T-helper 2 cell treated with Interferon-gamma antibody and Interleukin-4, amounts not matched to agents 100 ng/mL and 5 ng/mL, for 36 hours (primary cell): ENCODE measurements around the gene CR1. TPM values are rescaled to one million over a fixed set of nuclear protein-coding genes. Genes with fewer than 3 reads are reported as not detected.
"Not testable (repeated sequence)": the region's sequence is repeated elsewhere in the genome, so short reads cannot be mapped to it uniquely, and the experiment has no call there.

Experiments used
- intact Hi-C: fragments of 100-400 bp; cut with micrococcal nuclease; formaldehyde crosslinking; loops from one replicate; pipeline ENCODE4 v1.15.1; 2023
- total RNA-seq: library from RNA; stranded (reverse); gene quantifications from 2 replicates; pipeline ENCODE4 v1.2.3, GENCODE V29; 2022

The CR1 gene
- total RNA-seq, 1 donor from 2014 or later = 0.16 TPM

DNA sequence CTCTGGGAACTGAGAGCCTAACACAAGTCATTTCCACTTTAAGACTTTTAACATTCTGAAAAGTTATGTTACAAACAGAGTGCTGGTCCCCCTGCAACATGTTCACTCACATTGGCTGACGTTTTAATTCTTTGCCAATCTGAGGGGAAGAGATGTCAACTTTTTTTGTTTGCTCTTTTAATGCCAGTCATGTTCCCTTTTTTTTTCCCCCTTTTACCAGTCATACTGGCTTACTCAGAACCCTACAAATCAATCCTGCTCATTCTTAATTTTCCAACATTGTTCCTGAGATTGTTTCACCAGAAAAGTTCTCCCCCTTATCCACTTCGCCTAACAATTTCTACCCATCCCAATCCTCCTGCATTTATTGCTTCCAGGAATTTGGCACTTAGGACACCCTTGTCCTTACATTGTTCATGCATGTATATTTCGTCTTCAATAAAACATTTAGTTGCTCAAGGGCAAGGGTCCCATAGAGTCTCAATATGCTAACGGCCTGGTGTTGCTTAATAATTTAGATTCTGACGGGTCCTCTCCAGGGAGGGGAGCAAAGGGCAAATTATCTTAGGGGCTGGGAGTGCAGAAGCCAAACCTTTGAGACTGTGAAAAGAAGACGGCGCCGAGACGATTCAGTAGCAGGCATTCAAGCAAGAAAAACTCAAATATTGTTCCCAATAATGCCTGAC is 148.4 kb downstream of the CR1 start:
- intact Hi-C loops = no loop called here

DNA sequence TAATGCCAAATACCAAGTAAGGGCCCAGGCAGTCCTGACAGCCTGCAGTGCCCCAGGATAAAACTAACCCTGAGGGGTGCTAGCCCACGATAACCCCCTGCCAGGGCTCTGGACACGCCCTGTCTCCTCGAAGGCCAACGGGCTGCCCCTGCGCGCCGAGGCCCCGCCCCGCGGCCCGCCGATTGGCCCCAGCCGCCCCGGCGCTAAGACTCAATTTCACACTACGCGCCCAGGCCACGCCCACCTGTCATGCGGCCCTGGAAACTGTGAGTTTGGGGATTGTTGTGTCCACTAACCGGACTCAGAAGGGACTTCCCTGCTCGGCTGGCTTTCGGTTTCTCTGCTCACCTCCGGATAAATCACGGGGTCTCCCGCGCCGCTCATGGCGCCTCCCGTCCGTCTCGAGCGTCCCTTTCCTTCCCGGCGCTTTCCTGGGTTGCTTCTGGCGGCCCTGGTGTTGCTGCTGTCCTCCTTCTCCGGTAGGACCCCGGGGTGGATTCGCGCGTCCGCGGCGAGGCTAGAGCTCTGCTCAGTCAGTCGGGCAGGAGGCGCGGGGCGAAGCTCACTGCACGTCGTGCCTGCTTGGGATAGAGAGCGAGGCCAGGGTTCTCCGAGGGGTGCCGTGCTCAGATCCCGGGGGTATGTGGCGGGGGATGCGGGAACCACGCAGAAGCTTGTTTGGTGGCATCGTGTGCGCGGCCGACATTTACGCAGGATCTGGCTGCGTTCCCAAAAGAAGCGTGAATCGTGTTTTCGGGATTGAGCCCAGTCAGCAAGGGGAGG is 149.1 kb downstream of the CR1 start, which contains the start of gene CR1L:
TSS of gene CR1L (plus strand) at position 282 of the 783 bp plus-strand sequence. CDS start at position 383, 101 bp downstream.
- intact Hi-C loops = no loop called here

DNA sequence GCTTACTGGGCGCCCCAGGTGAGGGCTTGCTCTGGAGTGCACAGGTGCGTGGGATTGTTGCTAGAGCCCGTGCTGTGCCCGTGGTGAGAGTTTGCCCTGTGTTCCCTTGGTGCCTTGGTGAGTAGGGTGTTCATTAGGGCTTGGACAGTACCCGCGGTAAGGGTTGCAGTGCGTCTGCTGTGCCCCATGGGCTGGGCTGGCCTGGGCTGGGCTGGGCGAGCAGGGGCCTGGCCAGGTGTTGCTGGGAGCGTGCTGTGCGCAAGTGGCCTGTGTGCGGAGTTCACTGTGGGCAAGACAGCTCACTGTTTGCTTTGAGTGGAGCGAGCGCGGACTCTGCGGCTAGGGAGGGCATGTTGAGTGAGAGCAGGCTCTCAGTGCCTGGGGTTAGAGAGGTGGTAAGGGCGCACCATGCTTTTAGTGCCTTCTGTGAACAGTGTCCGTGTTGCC is 149.7 kb downstream of the CR1 start:
- intact Hi-C loops = no loop called here

DNA sequence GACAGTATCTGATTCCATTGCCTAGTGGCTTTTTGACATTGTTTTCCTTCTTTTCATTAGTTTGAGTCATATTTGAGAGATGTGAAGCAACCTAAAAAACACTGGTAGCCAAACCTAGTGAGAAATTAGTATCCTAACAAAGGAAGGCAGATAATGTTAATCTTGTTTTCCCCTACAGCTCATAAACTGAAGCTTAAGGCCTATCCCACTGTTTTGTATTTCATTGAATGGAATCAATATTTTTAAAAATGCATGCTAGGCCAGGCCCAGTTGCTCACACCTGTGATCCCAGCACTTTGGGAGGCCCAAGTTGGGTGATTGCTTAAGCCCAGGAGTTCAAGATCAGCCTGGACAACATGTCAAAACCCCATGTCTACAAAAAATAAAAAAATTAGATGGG is 150.2 kb downstream of the CR1 start:
- intact Hi-C loops = no loop called here

DNA sequence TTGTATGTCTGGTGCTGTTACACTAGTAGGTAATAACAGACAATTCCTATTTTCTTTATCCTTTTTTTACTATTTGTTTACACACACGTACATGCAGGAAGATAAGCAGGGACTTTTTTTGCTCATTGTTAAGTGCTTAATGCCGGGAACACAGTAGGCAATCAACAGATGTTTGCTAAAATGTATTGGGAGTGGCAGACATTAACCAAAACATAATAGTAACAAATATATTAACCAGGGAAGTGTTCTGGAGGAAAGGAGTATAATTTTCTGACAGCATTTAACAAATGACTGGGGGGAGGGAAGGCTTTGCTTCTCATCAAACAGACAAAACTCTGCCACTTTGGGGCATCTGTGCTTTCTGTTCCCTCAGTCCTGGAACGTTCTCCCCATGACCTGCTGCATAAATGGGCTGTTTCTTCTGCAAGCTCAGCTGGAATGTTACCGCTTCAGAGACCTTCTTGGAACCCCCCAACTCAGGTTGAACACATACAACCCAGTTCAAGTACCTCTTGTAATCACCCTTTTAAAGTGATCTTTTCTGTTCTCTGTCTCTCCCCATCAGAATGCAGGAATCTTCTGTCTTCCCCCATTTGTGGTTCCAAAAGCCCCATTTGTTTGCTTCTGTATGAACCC is 151.1 kb downstream of the CR1 start:
- intact Hi-C loops = no loop called here

DNA sequence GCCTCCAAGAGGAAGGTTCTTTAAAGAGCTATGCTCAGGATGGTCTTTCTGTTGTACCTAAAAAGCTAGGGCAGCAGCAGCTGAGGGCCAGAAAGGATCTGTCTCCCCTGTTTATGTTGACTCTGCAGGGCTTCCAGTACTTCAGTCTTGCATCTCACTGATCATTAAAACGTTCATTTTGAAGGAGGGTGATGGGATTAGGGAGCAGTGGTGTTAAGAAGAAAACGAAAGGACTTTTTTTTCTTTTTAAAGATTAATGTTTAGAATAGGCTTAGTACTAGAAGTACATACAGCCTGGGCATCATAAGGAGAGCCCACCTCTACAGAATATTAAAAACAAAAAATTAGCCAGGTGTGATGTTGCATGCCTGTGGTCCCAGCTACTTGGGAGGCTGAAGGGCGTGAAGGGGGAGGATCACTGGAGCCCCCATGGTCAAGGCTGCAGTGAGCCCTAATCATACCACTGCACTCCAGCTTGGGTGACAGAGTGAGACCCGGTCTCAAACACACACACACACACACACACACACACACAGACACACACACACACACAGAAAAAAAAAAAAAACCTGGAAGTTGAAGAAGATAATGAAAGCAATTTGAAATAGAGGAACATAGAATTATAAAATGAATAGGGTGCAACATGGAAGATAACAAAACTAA is 151.8 kb downstream of the CR1 start:
- intact Hi-C loops = no loop called here

DNA sequence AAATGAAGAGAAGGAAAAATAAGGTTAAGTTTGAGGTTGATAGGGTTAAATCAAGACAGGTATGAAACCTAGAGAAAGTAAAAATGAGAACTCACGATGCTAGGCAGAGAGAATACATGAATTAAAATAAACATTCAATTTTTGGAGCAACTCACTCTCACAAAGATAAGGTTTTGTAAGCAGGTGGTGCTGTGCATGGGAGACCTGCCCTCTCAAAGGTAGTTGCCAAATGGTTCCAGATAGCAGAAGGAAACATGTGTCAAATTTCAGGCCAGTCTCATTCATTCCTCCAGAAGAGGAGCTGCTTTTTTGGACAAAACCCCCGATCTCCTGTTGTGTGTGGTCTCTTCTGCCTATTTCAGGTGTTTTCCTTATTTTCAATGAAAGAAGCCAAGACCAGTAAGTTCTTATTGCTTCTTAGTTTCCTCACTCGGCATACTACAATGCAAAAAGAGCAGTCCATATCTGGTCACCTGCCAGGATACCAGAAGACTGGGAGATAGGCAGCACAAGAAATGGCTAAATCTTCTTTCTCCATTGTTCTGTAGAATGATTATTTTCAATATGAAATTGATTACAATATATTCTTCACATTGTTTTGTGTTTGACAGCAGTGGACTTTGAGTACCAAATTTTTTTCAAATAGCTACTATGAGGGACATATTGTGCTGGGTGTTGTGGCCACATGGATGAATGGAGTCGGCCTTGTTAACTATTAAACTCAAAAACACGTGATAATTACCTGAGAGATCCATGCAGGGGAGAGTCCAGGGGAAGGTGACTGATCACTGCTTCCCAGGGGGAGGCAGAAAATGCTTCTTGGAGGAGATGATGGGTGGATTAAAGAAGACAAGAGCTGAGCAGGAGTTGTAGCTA is 152.6 kb downstream of the CR1 start:
- intact Hi-C loops = no loop called here

DNA sequence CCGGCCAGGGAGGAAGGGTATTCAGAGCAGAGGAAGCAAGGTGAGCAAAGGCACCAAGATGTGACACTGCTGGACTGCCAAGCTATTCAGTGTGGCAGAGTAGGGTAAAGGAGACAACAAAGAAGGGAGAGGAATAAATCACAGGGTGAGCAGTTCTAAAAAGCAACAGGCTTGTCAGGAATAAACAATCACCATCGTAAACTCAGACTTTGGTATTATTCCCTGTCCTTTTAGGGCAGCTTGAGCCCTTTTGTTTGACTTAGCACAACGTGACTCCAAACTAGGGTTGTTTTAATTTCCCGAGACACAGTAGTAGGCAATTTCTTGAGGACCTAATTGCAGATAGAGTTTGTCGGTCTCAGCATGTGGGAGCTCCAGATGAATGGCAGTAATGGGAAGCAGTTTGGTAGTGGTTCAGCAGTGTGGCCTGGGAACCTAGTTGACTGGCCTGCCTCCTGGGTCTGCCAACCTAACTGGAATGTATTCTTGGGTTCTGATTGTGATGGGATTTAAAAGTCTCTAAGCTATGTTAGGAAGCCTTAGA is 153.3 kb downstream of the CR1 start:
- intact Hi-C loops = no loop called here

DNA sequence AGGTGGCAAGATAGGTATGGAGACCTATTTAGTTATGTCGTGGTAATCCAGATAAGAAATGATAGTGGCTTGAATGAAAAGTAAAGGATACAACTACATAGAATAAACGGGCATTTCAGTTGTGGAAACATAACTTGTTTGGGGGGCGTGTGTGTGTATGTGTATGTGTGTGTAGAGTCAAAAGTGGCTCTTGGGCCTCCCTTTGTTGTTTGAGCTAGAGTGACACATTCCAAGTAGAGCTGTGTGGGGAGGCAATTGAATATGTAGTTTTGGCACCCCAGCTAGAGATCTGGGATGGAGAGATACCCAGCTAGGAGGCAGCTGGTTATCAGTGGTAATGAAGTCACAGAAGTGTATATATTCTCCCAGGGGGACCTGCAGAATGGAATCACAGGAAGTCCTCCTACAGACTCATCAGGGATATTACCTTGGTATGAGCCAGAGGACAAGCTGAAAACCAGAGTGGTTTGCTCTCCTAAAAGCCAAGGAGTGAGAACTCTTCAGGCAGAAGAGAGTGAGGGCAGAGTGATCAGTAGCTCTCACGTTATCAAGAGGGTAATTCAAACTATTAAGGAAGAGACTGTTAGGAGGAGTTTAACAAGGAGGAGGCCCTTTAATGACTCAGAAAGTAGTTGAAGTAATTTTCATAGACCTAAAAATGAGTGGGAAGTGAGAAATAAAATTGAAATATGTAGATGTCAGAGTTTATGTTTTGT is 154.1 kb downstream of the CR1 start:
- intact Hi-C loops = no loop called here

DNA sequence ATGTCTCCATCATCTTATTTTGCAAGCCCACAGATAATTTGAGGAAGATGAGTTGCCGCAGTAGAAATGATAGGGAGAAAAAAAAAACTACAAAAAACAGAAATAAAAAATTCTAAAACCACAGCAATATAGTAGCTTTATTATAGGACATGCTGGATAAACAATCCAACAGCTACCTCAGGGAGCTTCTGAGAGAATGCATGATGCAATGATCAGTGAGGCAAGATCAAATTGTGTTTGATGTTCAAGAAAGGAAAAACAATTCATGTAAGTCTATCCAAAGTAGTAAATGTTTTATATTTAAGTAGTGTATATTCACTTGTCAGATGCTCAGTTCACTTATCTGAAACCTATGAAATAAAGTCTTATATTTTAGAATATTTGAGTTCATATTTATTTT is 155.6 kb downstream of the CR1 start:
- intact Hi-C loops = no loop called here

DNA sequence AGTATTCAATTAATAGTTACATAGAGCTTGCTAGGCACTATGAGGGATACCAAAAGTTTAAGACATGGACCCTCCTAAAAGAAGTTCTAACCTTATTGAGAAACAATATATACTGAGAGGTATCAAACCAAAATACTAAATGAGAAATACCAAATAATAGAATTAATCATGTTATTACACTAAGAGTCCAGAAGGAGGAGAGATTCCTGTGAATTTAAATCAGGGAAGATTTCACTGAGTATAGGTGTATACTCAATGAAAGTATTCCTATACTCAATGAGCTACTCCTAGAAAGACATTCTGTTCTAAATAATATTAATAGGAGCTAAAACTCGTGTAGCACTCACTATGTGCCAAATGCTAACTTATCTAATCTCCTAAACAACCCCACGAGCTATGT is 158.4 kb downstream of the CR1 start:
- intact Hi-C loops = no loop called here

DNA sequence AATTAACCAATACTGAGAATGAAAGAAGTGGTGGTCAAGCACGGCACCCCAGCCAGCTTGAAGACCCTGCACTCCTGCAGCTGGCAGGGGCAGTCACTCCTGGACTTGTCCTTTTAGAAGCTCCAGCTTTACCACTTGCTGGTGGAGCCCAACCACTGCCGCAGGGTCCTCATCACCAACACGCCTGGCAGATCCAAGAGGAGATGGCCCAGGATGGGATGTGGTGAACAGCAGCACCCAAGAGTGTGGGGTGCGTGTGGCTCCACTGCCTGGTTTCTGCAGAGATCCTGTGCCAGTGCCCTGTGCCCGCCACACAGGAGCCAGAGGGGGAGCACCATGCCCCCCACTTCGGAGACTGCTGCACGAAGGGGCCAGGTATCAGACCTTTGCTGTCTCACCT is 162.5 kb downstream of the CR1 start:
- intact Hi-C loops = no loop called here

DNA sequence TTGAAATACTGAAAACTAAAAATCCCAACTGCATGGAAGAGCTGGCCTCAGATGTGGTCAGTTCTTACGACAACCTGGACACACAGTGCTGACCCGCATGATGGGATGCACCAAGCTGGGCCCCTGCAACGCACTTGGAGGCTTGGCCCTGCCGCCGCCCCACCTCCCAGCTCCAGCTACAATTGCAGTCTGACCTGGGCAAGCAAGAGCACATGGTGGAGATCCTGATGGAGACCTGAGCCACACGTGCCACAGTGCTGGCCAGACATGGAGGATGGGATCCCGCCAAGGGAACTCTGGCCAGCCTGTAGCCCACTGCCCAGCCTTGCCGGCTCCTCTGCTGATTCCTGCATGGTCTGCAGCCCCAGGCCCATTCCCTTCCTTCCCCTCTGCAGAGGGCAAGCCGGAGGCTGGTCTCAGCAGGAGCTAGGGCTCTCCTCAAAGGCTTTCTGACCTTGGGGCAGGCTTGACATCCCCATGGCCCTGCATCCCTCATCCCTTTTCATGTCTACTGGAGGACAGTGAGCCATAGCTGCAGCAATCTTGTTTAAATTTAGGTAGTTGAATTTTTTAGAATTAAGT is 163.0 kb downstream of the CR1 start:
- intact Hi-C loops = no loop called here

DNA sequence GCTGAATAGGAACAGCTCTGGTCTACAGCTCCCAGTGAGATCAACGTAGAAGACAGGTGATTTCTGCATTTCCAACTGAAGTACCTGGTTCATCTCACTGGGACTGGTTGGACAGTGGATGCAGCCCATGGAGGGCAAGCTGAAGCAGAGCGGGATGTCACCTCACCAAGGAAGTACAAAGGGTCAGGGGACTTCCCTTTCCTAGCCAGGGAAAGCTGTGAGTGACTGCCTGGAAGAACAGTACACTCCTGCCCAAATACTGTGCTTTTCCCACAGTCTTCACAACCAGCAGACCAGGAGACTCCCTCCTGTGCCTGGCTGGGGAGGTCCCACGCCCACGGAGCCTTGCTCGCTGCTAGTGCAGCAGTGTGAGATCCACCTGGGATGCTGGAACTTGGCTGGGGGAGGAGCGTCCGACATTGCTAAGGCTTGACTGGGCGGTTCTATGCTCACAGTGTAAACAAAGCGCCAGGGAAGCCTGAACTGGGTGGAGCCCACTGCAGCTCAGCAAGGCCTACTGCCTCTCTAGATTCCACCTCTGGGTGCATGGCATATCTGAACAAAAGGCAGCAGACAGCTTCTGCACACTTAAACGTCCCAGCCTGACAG is 163.7 kb downstream of the CR1 start:
- intact Hi-C loops = no loop called here

DNA sequence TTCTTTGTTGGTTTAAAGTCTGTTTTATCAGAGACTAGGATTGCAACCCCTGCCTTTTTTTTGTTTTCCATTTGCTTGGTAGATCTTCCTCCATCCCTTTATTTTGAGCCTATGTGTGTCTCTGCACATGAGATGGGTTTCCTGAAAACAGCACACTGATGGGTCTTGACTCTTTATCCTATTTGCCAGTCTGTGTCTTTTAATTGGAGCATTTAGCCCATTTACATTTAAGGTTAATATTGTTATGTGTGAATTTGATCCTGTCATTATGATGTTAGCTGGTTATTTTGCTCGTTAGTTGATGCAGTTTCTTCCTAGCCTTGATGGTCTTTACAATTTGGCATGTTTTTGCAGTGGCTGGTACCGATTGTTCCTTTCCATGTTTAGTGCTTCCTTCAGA is 165.5 kb downstream of the CR1 start:
- intact Hi-C loops = not testable (repeated sequence)

DNA sequence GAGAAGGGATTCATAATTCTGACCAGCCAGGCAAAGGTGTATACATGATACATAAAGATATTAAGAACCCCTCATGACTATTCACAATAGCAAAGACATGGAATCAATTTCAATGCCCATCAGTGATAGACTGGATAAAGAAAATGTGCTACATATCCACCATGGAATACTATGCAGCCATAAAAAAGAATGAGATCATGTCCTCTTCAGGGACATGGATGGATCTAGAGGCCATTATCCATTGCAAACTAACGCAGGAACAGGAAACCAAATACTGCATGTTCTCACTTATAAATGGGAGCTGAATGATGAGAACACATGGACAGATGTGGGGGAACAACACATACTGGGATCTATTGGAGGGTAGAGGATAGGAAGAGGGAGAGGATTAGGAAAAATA is 170.4 kb downstream of the CR1 start:
- intact Hi-C loops = no loop called here

DNA sequence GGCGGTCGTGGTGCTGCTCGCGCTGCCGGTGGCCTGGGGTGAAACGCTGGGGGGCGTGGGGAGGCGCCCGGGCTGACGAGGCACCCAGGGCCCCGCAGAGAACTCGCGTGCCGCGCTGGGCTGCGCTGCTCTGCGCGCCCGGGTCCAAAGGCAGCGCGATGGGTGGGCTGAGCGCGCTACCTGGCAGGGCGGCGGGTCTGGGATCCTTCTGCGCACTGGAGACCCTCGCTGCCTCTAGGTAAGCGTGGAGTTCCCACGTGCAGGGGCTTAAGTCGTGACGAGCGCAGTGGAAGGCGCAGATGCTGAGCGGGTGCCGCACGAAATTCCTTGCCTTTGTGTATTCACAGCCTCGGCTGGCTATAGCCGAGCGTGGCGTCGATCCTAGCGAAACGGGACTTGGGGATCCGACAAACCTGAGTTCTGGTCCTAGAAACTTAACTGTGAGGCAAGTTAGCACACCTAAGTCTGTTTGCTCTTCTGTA is 173.6 kb downstream of the CR1 start:
- intact Hi-C loops = no loop called here

DNA sequence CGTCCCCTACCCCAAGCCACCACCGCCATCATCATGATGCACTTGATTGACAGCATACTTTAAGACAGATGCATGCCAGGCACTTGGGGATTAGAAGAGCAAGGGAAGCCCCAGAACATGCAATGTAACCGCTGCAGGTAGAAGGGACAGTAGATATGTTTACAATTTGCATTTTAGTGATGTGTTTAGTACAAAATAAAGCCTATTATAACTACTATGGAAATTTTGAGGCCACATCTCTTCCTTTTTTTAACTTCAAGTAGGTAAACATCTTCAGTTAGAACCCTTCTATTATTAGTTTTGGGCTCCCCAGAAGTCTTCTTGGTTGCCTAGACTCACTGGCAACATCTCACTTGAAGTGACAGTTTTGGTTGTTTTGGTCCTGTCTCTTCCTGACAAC is 174.2 kb downstream of the CR1 start:
- intact Hi-C loops = no loop called here

DNA sequence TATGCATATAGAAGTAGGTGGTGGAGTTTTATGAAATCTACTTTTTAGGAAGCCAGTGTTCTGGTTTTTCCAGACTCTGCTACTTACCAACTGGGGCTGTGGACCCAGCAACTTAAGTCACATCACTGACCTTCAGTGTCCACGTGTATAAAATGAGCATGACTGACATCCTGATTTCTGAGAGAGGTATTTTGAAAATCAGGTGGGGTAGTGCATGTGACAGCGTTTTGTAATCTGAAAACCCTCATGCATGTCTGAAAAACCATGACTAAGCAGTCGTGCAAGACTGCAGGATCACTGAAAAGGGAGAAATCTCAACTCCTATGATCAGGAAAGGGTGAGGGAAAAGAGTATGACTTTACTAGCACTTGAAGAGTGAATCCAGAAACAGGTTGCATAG is 175.0 kb downstream of the CR1 start:
- intact Hi-C loops = no loop called here
